DOHH2 (cell line): ENCODE measurements around the gene IRF2BPL.

Source experiments
- EZH2phosphoT487 ChIP-seq: fragments of 200-600 bp; sonication (generic); IDR thresholded peaks from 2 replicates; pipeline ENCODE4 v1.6.1; 2017; ENCODE audit warnings: borderline replicate concordance, mild to moderate bottlenecking, antibody characterized with exemption, low read length, moderate library complexity, mixed read lengths
- TF ChIP-seq, protein P1 (sequence below): fragments of 200-600 bp; sonication (generic); IDR thresholded peaks from one replicate; pipeline ENCODE4 v1.5.1; 2014; ENCODE audit warnings: antibody characterized with exemption, mild to moderate bottlenecking, low read depth, low read length; ENCODE audit not compliant: poor library complexity, severe bottlenecking

DNA sequence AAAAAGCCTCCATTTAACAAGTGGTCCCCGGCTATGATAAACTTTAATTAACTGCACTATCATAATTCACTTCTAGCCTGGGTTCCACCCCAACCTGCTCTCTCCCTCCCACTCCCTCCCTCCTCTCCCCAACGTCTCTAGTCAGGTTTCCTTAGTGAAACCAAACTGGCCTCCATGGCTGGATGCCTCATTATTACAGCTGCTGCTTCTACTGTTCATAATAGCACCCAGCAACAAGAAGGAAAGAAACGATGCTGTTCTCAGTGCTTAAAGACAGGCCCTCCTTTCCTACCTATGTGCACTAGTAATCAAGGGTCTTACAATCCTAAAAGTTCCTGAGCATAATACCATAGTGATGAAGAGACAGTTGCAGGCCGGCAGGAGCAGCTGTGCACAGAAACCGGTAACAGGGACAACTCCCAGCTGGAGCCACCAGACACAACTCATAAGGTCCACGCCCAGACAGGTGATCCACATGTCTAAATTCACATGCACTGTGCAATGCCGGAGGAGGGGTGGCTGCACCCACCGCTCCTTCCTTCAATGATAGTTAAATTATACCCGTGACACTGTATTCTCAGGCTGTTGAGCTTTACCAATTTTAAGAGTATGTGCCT lies 6.2 kb downstream of the IRF2BPL start:
- TF ChIP-seq, protein P1, sequence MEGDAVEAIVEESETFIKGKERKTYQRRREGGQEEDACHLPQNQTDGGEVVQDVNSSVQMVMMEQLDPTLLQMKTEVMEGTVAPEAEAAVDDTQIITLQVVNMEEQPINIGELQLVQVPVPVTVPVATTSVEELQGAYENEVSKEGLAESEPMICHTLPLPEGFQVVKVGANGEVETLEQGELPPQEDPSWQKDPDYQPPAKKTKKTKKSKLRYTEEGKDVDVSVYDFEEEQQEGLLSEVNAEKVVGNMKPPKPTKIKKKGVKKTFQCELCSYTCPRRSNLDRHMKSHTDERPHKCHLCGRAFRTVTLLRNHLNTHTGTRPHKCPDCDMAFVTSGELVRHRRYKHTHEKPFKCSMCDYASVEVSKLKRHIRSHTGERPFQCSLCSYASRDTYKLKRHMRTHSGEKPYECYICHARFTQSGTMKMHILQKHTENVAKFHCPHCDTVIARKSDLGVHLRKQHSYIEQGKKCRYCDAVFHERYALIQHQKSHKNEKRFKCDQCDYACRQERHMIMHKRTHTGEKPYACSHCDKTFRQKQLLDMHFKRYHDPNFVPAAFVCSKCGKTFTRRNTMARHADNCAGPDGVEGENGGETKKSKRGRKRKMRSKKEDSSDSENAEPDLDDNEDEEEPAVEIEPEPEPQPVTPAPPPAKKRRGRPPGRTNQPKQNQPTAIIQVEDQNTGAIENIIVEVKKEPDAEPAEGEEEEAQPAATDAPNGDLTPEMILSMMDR = no peak
- no peak for TF ChIP-seq EZH2phosphoT487
